ENCODE data around the gene EIF3L. TPM values are rescaled to one million over a fixed set of nuclear protein-coding genes. Genes with fewer than 3 reads are reported as not detected.

The EIF3L gene
- total and polyA plus RNA-seq, 2 experiments from 2014 or later = 206 to 346 TPM

DNA sequence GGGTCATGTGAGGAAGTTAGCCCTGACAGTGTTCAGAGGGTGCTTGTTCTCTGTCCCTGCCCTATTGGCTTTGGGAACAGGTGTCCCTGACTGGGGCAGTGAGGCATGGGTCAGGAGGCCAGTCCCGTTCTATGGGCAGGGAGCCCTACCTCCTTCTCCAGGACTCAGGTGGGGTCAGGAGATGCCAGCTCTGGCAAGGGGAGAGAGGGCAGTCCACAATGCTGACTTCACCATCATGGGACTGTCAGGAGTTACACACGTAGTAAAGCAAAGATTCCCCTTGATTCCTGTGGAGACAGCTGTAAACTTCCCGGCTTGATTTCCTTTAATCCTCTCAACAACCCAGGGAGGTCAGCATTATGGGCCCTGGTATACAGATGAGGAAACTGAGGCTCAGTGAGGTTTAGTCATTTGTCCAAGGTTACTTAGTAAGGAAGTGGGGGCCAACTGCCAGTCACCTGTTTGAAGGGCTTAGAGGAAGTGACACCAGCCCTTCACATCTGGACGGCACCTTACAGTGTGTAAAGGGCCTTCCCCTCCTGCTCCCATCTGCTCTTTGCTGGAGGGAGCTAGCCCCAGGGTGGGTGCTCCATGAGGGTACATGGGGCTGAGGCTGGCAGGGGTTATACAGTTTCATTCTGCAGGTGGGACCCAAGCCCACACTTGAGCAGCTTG is 68.8 kb downstream of the EIF3L start:
- in situ Hi-C loops (cut with MboI) = no loop called here
- DNase-seq = no peak
- Histone ChIP-seq H3K79me2 (ENCODE audit: insufficient read depth) (0 out of 2 replicates have a peak, but pooled peaks cover 6% of the 10 kb centered on the region), H3K4me2 (ENCODE audit: unreplicated experiment) (no peak overlapping the region), H3K27me3 (replicated peaks; ENCODE audit: insufficient read depth) (no peaks in the 10 kb centered on the region), H3K36me3 (ENCODE audit: low read depth) (peaks cover 48% of the 10 kb centered on the region), H3K27ac (no peak overlapping the region), H3K4me3 (no peak overlapping the region), H3K9ac (no peak overlapping the region), H2AFZ (no peak overlapping the region), H3K9me3 (ENCODE audit: low read depth) (no peaks in the 10 kb centered on the region), H3F3A (ENCODE audit: insufficient read depth) (no peaks in the 10 kb centered on the region), H3K4me1 (ENCODE audit: insufficient read depth) (no peaks in the 10 kb centered on the region), H4K20me1 (ENCODE audit: insufficient read depth) (no peaks in the 10 kb centered on the region), H3K9me2 (ENCODE audit: insufficient read depth) (no peaks in the 10 kb centered on the region)
- TF ChIP-seq EZH2phosphoT487 (IDR thresholded peaks at IDR 0.05; ENCODE audit: insufficient read depth, low read depth) (no peak), EZH2 (IDR thresholded peaks at IDR 0.05; ENCODE audit: insufficient read depth, poor library complexity, severe bottlenecking) (no peak)
- 95 to 97% methylated on average over 4 of the region's 4 CpGs for WGBS, 2 experiments (ENCODE audit: low coverage in 1 of 2, low lambda C conversion rate in 2 of 2, missing lambda C conversion rate in 2 of 2)

DNA sequence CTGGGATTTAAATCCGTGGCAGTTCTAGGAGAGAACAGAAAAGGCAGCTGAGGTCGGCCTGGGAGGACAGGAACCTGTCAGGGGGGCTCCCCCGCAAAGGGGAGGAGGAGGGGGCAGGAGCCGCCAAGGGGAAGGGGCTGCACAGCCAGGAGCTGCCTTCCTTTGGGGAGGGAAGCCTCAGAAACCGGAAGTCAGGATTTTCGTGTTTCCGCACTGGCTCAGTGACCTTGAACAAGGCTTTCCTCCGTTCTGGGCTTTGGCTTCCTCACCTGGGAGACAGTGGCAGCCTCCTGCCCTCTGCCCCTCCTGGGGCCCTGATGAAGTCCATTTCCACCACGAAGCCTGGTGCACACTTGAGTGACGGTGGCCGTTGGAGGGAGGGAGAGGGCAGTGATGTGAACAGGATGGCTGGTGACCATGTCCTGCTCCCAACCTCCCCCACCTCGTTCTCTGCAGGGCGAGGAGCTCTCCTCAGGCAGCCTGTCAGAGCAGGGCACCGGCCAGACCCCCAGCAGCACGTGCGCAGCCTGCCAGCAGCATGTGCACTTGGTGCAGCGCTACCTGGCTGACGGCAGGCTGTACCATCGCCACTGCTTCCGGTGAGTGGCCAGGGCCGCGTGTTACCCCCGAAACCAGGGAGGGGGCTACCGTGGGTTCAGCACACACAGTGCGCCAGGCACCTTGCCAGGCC is 69.5 kb downstream of the EIF3L start:
- Histone ChIP-seq H3K9me3 (ENCODE audit: low read depth) (no peaks in the 10 kb centered on the region), H3K27ac (no peak overlapping the region), H3K4me1 (ENCODE audit: insufficient read depth) (no peaks in the 10 kb centered on the region), H3K27me3 (replicated peaks; ENCODE audit: insufficient read depth) (no peaks in the 10 kb centered on the region), H3K9me2 (ENCODE audit: insufficient read depth) (no peaks in the 10 kb centered on the region), H3K4me2 (ENCODE audit: unreplicated experiment) (no peak overlapping the region), H2AFZ (no peak overlapping the region), H3K36me3 (ENCODE audit: low read depth) (peaks cover 48% of the 10 kb centered on the region), H3K9ac (no peak overlapping the region), H3K79me2 (ENCODE audit: insufficient read depth) (no peaks in the 10 kb centered on the region), H3F3A (ENCODE audit: insufficient read depth) (no peaks in the 10 kb centered on the region), H3K4me3 (no peak overlapping the region), H4K20me1 (ENCODE audit: insufficient read depth) (no peaks in the 10 kb centered on the region)
- WGBS, 2 experiments (ENCODE audit: low coverage in 1 of 2, low lambda C conversion rate in 2 of 2, missing lambda C conversion rate in 2 of 2) = 83 to 86% methylated on average over 20 to 23 of the region's 25 CpGs
- in situ Hi-C loops (cut with MboI) = no loop called here
- no peak for TF ChIP-seq EZH2phosphoT487 (IDR thresholded peaks at IDR 0.05; ENCODE audit: insufficient read depth, low read depth)
- no peak for TF ChIP-seq EZH2 (IDR thresholded peaks at IDR 0.05; ENCODE audit: insufficient read depth, poor library complexity, severe bottlenecking)
- DNase-seq = no peak

DNA sequence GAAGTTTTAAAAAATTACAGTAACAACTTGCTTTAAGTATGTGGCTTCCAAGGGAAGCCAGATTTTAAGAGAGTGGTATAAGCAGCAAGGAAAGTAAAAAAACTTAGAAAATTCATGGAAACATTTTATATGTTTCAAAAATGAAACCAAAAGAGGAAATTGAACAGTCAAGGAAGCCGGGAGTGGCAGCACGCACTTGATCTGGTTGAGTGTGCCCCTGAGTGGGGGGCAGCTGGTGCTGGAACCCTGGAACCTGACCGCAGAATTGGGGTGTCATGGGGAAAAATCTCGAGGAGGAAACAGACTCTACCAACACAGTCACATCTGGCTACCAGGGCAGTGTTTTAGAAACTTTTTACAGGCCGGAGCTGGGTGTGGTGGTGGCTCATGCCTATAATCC is 70.9 kb downstream of the EIF3L start:
- in situ Hi-C loops (cut with MboI) = no loop called here
- 76 to 88% methylated on average over 5 of the region's 5 CpGs for WGBS, 2 experiments (ENCODE audit: low coverage in 1 of 2, low lambda C conversion rate in 2 of 2, missing lambda C conversion rate in 2 of 2)
- no peak overlapping the region for H3K4me2 ChIP-seq (ENCODE audit: unreplicated experiment)
- H3F3A ChIP-seq (ENCODE audit: insufficient read depth) = no peaks in the 10 kb centered on the region
- no peak overlapping the region for H3K27ac ChIP-seq
- no peak overlapping the region for H3K9ac ChIP-seq
- TF ChIP-seq EZH2 (IDR thresholded peaks at IDR 0.05; ENCODE audit: insufficient read depth, poor library complexity, severe bottlenecking) (no peak), EZH2phosphoT487 (IDR thresholded peaks at IDR 0.05; ENCODE audit: insufficient read depth, low read depth) (no peak)
- H3K4me3 ChIP-seq = no peak overlapping the region
- peaks cover 41% of the 10 kb centered on the region for H3K36me3 ChIP-seq (ENCODE audit: low read depth)
- DNase-seq = no peak
- H3K27me3 ChIP-seq (replicated peaks; ENCODE audit: insufficient read depth) = no peaks in the 10 kb centered on the region
- H3K9me3 ChIP-seq (ENCODE audit: low read depth) = no peaks in the 10 kb centered on the region
- no peaks in the 10 kb centered on the region for H3K9me2 ChIP-seq (ENCODE audit: insufficient read depth)
- no peak overlapping the region for H2AFZ ChIP-seq
- H3K4me1 ChIP-seq (ENCODE audit: insufficient read depth) = no peaks in the 10 kb centered on the region
- no peaks in the 10 kb centered on the region for H4K20me1 ChIP-seq (ENCODE audit: insufficient read depth)
- H3K79me2 ChIP-seq (ENCODE audit: insufficient read depth) = no peaks in the 10 kb centered on the region

DNA sequence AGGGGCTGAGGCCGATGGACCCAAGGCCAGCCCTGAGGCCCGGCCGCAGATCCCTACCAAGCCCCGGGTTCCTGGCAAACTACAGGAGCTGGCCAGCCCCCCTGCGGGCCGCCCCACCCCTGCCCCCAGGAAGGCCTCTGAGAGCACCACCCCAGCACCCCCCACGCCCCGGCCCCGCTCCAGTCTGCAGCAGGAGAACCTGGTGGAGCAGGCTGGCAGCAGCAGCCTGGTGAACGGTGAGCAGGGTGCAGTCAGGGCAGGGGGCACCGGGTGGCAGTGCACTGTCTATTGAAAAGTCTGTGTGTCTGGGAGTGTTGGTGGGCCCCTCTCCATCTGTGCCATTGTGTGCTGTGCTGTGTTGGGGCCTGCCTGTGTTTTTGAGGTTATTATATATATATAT is 73.0 kb downstream of the EIF3L start:
- H3K9me2 ChIP-seq (ENCODE audit: insufficient read depth) = no peaks in the 10 kb centered on the region
- no peak for DNase-seq
- H4K20me1 ChIP-seq (ENCODE audit: insufficient read depth) = no peaks in the 10 kb centered on the region
- no peak overlapping the region for H3K27ac ChIP-seq
- no peak overlapping the region for H2AFZ ChIP-seq
- no peak overlapping the region for H3K4me2 ChIP-seq (ENCODE audit: unreplicated experiment)
- H3K27me3 ChIP-seq (replicated peaks; ENCODE audit: insufficient read depth) = no peaks in the 10 kb centered on the region
- TF ChIP-seq EZH2phosphoT487 (IDR thresholded peaks at IDR 0.05; ENCODE audit: insufficient read depth, low read depth) = no peak
- TF ChIP-seq EZH2 (IDR thresholded peaks at IDR 0.05; ENCODE audit: insufficient read depth, poor library complexity, severe bottlenecking) = no peak
- no peaks in the 10 kb centered on the region for H3F3A ChIP-seq (ENCODE audit: insufficient read depth)
- WGBS, 2 experiments (ENCODE audit: low coverage in 1 of 2, low lambda C conversion rate in 2 of 2, missing lambda C conversion rate in 2 of 2) = 90 to 91% methylated on average over 4 to 7 of the region's 11 CpGs
- in situ Hi-C loops (cut with MboI) = no loop called here
- no peaks in the 10 kb centered on the region for H3K4me1 ChIP-seq (ENCODE audit: insufficient read depth)
- H3K36me3 ChIP-seq (ENCODE audit: low read depth) = peaks cover 26% of the 10 kb centered on the region
- H3K9me3 ChIP-seq (ENCODE audit: low read depth) = no peaks in the 10 kb centered on the region
- no peaks in the 10 kb centered on the region for H3K79me2 ChIP-seq (ENCODE audit: insufficient read depth)
- H3K4me3 ChIP-seq = no peak overlapping the region
- H3K9ac ChIP-seq = no peak overlapping the region

Measured in GM23248 (cell line).